ENCODE results near the gene CCDC97.
A peak's percentile ranks its signal among the peaks of the same experiment; 100 is the strongest.

Gene CCDC97

DNA sequence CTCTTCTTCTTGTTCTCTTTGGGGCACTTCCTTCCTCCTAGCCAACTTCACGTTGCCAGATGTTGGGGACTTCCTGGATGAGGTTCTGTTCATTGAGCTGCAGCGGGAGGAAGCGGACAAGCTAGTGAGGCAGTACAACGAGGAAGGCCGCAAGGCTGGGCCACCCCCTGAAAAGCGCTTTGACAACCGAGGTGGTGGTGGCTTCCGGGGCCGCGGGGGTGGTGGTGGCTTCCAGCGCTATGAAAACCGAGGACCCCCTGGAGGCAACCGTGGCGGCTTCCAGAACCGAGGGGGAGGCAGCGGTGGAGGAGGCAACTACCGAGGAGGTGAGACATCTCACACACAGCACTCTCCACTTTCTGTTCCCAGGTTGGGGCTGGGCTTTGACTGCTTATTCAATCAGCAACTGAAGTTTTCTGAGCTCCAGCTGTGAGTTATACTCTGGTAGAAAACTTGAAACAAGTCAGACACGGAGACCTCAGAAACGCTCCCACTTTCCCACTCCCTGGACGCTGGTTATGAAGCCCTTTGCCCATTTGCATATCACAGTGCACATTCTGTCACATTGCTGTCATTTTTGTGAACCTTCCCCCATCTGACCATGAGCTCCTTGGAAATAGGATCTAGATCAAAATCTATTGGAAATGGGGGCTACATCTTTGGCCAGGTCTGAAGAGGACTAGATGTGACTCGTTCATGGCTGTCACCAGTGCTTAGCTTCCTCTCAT lies 7.2 kb upstream of the CCDC97 start:
- TF ChIP-seq, protein P1, sequence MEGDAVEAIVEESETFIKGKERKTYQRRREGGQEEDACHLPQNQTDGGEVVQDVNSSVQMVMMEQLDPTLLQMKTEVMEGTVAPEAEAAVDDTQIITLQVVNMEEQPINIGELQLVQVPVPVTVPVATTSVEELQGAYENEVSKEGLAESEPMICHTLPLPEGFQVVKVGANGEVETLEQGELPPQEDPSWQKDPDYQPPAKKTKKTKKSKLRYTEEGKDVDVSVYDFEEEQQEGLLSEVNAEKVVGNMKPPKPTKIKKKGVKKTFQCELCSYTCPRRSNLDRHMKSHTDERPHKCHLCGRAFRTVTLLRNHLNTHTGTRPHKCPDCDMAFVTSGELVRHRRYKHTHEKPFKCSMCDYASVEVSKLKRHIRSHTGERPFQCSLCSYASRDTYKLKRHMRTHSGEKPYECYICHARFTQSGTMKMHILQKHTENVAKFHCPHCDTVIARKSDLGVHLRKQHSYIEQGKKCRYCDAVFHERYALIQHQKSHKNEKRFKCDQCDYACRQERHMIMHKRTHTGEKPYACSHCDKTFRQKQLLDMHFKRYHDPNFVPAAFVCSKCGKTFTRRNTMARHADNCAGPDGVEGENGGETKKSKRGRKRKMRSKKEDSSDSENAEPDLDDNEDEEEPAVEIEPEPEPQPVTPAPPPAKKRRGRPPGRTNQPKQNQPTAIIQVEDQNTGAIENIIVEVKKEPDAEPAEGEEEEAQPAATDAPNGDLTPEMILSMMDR (conservative IDR thresholded peaks at IDR 0.05; ENCODE audit: low read depth): no peak
- ChIA-PET POLR2A (ENCODE audit: low non-redundant PET) (interaction anchor here (0.6 kb wide), 1 partner anchor 23 kb away, joined by 6 read pairs; no protein-coding TSS in a partner anchor), CTCF (interaction anchor here (0.6 to 0.8 kb wide), 2 partner anchors 19 to 145 kb away, joined by 3 read pairs; no protein-coding TSS in a partner anchor)
- no peak for DNase-seq (ENCODE audit: low spot score)
- H3K27ac ChIP-seq: no peak overlapping the region

DNA sequence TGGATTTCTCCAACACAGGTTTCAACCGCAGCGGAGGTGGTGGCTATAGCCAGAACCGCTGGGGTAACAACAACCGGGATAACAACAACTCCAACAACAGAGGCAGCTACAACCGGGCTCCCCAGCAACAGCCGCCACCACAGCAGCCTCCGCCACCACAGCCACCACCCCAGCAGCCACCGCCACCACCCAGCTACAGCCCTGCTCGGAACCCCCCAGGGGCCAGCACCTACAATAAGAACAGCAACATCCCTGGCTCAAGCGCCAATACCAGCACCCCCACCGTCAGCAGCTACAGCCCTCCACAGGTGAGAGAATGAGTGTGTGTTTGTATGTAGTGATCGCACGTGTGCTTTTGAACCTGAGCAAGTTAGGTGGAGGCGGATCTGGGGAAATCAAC lies 6.0 kb upstream of the CCDC97 start:
- POLR2A ChIA-PET (ENCODE audit: low non-redundant PET): no interaction called here
- TF ChIP-seq, protein P1 (conservative IDR thresholded peaks at IDR 0.05; ENCODE audit: low read depth): no peak
- peak overlapping the region; percentile 31 for H3K27ac ChIP-seq
- no peak for DNase-seq (ENCODE audit: low spot score)
- CTCF ChIA-PET: interaction anchor here (0.6 kb wide), 1 partner anchor 299 kb away, joined by 3 read pairs; no protein-coding TSS in a partner anchor

DNA sequence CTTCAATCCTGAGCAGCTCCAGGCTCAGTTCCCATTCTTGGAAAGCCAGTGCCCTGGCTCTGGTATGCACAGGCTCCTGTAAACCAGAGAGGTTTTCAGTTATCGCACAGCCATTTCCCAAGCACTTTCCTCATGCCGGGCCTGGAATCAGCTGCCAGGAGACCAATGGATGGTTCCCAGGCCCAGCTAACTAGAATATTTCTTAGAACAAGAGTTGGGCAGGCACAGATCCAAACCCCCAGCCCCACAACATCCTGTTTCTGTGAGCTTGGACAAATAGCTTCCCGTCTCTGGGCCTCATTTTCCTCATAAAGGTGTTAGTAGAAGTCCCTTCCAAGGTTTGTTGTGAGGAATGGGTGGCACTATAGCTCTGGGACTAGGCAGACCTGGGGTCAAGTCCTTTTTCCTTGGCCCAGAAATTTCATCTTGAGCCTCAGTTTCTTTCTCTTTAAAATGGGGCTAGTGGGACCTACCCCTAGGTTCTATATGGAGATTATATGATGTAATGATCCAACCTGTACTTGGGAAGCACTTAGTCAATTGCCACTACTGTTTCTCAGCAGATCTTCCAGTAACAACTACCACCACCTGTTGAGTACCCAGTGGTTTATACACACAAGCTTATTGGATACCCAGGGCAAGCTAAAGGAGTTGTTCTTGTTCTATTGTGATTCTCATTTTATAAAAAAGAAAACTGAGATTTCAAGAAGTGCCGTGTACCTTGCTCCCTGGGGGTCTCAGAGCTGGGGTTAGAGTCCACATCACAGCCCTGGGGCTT lies 5.1 kb upstream of the CCDC97 start:
- peak overlapping the region; percentile 56 for H3K27ac ChIP-seq
- ChIA-PET POLR2A (ENCODE audit: low non-redundant PET) (interaction anchor here (0.6 kb wide), 1 partner anchor 297 kb away, joined by 4 read pairs; no protein-coding TSS in a partner anchor), CTCF (no interaction called here)
- DNase-seq (ENCODE audit: low spot score): no peak
- TF ChIP-seq, protein P1 (conservative IDR thresholded peaks at IDR 0.05; ENCODE audit: low read depth): no peak

DNA sequence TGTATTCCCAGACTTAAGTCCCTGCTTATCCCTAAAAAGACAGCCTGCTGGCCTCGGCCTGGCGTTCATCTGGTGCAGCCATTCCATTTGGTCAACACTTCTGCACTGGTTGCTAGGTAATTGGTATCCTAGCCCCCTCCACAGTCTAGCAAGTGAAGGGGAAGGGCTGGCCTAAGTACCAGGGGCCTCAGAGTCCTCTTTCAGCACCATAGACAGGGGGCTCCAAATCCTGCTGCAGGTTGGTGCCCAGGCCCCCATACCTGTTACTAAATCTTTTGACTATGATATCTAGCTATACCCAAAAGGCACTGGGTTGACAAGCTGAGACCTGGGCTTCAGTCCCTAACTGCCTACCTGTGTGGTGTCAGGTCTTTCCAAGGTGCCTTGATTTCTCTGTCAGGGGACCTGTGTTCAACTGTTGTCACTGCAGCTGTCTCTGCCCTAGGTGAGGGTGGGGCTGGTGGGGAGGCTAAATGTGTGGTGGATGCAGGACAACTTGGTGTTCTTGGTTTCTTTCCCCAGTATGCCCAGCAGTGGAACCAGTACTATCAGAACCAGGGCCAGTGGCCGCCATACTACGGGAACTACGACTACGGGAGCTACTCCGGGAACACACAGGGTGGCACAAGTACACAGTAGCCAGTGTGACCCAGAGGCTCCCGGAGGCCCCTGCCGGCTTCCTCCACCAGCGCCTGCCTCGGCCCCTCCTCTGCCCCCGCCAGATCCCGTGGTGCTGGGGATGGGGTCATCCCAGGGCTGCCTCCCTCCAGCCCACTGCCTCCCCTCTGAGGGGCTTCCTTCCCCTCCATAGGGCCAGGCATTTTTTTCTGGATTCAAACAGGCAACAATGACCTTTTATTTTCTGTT lies 3.8 kb upstream of the CCDC97 start:
- no peak for DNase-seq (ENCODE audit: low spot score)
- TF ChIP-seq, protein P1 (conservative IDR thresholded peaks at IDR 0.05; ENCODE audit: low read depth): no peak
- CTCF ChIA-PET: interaction anchor here (0.7 kb wide), 1 partner anchor 1095 kb away, joined by 3 read pairs; no protein-coding TSS in a partner anchor
- POLR2A ChIA-PET (ENCODE audit: low non-redundant PET): no interaction called here
- H3K27ac ChIP-seq: peak overlapping the region; percentile 56

DNA sequence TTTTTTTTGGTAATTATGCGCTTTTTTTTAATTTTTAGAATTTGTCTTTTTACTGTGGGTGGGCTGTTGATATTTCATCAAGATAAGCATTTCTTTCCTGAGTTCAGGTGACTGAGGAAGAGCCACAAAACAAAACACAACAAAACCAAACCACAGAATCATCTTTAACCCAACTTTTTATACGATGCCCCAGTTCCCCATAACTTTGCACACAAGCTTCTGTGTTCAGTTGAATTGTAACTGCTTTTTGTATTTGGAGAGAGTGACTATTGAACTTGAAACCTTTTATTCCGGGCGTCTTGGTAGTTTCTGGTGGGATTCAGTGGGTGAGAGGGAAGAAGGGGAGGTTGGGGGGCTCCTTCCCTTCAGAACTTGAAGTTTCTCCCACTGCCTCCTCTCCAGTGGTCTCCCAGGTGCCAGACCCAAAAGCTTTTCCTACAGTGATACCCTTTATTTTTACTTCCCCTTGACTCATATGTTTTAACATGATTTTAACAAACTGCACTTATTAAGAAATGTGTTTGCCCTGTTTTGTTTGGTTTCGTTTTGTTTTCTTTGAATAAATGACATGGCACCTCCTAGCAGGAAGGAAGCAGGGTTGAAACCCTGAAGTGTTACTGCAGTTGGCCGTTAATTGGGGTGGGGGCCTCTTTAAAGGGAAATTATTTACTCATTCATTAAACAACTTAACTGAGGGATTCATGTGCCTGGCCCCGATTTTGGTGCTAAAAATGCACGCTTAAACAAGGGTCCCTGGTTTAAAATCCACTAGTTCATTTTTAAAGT lies 2.7 kb upstream of the CCDC97 start:
- TF ChIP-seq, protein P1 (conservative IDR thresholded peaks at IDR 0.05; ENCODE audit: low read depth): no peak
- DNase-seq (ENCODE audit: low spot score): no peak
- ChIA-PET POLR2A (ENCODE audit: low non-redundant PET) (no interaction called here), CTCF (interaction anchor here (0.5 to 1.0 kb wide), 3 partner anchors 9 to 230 kb away, joined by 3 to 9 read pairs (median 3); no protein-coding TSS in a partner anchor)
- peak overlapping the region; percentile 97 for H3K27ac ChIP-seq
